Activated naive CD8-positive, alpha-beta T cell treated with anti-CD3 and anti-CD28 coated beads for 36 hours (primary cell): ENCODE measurements around the gene BLOC1S1. TPM values are rescaled to one million over a fixed set of nuclear protein-coding genes. Genes with fewer than 3 reads are reported as not detected.

Source experiments
- DNase-seq: peaks from one replicate; pipeline ENCODE4 v3.0.0; 2021
- H3K27ac Mint-ChIP-seq: one replicate; pipeline ENCODE4 v1.8.0; 2022; ENCODE audit warnings: mild to moderate bottlenecking, moderate library complexity, mixed read lengths
- H3K27me3 Mint-ChIP-seq: one replicate; pipeline ENCODE4 v1.8.0; 2022; ENCODE audit warnings: mild to moderate bottlenecking, mixed read lengths
- H3K36me3 Mint-ChIP-seq: one replicate; pipeline ENCODE4 v1.8.0; 2021; ENCODE audit warnings: mild to moderate bottlenecking, mixed read lengths
- H3K4me1 Mint-ChIP-seq: one replicate; pipeline ENCODE4 v1.8.0; 2021; ENCODE audit warnings: mixed read lengths
- H3K4me3 Mint-ChIP-seq: one replicate; pipeline ENCODE4 v1.8.0; 2022; ENCODE audit warnings: mild to moderate bottlenecking, moderate library complexity, mixed read lengths
- H3K9me3 Mint-ChIP-seq: one replicate; pipeline ENCODE4 v1.8.0; 2022; ENCODE audit warnings: mixed read lengths
- total RNA-seq, 2 experiments: library from RNA; stranded (reverse); gene quantifications; one replicate each; pipeline ENCODE4 v1.2.3, GENCODE V29; 2021

BLOC1S1 gene
- total RNA-seq = 10 to 100 TPM; 81.9 to 88.4 TPM

- Mint-ChIP-seq H3K27ac (peak within 1 kb of the TSS; percentile 93), H3K9me3 (no peaks in the 10 kb centered on the region), H3K36me3 (peaks cover 4% of the 10 kb centered on the region), H3K4me1 (peaks cover 30% of the 10 kb centered on the region), H3K4me3 (peak within 1 kb of the TSS; percentile 92), H3K27me3 (peaks cover 7% of the 10 kb centered on the region)
- DNase-seq = peak; percentile 95
These were observed at the start of gene BLOC1S1 for GRCh38 chr12:55715833-55716581. BLOC1S1 (plus strand) TSS chr12:55716046; CDS start chr12:55716052, 6 bp downstream.

- H3K27me3 Mint-ChIP-seq = peaks cover under 1% of the 10 kb centered on the region
- no peak overlapping the region for H3K4me3 Mint-ChIP-seq
- DNase-seq = no peak
- H3K4me1 Mint-ChIP-seq = peaks cover 3% of the 10 kb centered on the region
- H3K27ac Mint-ChIP-seq = no peak overlapping the region
- no peaks in the 10 kb centered on the region for H3K36me3 Mint-ChIP-seq
- H3K9me3 Mint-ChIP-seq = no peaks in the 10 kb centered on the region
These were observed 49.3 kb upstream of the BLOC1S1 start for GRCh38 chr12:55666508-55666907.

- peaks cover 3% of the 10 kb centered on the region for H3K4me1 Mint-ChIP-seq
- no peaks in the 10 kb centered on the region for H3K36me3 Mint-ChIP-seq
- no peaks in the 10 kb centered on the region for H3K27me3 Mint-ChIP-seq
- no peak for DNase-seq
- no peak overlapping the region for H3K27ac Mint-ChIP-seq
- H3K4me3 Mint-ChIP-seq = no peak overlapping the region
- no peaks in the 10 kb centered on the region for H3K9me3 Mint-ChIP-seq
These were observed 45.6 kb upstream of the BLOC1S1 start for GRCh38 chr12:55670276-55670675.

- peaks cover 4% of the 10 kb centered on the region for H3K27me3 Mint-ChIP-seq
- no peak overlapping the region for H3K27ac Mint-ChIP-seq
- no peak for DNase-seq
- H3K4me3 Mint-ChIP-seq = no peak overlapping the region
- H3K4me1 Mint-ChIP-seq = no peaks in the 10 kb centered on the region
- no peaks in the 10 kb centered on the region for H3K36me3 Mint-ChIP-seq
- no peaks in the 10 kb centered on the region for H3K9me3 Mint-ChIP-seq
These were observed 44.1 kb upstream of the BLOC1S1 start for GRCh38 chr12:55671746-55672145.

- Mint-ChIP-seq H3K9me3 (no peaks in the 10 kb centered on the region), H3K36me3 (no peaks in the 10 kb centered on the region), H3K27ac (peak overlapping the region; percentile 27), H3K4me1 (no peaks in the 10 kb centered on the region), H3K4me3 (no peak overlapping the region), H3K27me3 (peaks cover 4% of the 10 kb centered on the region)
- DNase-seq = no peak
These were observed 42.2 kb upstream of the BLOC1S1 start for GRCh38 chr12:55673638-55674037.

GRCh38 chr12:55675666-55676065 is 40.2 kb upstream of the BLOC1S1 start:
- DNase-seq = no peak
- Mint-ChIP-seq H3K4me1 (no peaks in the 10 kb centered on the region), H3K4me3 (no peak overlapping the region), H3K9me3 (no peaks in the 10 kb centered on the region), H3K36me3 (no peaks in the 10 kb centered on the region), H3K27me3 (peaks cover 16% of the 10 kb centered on the region), H3K27ac (no peak overlapping the region)

GRCh38 chr12:55676707-55677106 is 39.1 kb upstream of the BLOC1S1 start:
- H3K4me3 Mint-ChIP-seq = no peak overlapping the region
- no peaks in the 10 kb centered on the region for H3K9me3 Mint-ChIP-seq
- DNase-seq = no peak
- no peak overlapping the region for H3K27ac Mint-ChIP-seq
- peaks cover 7% of the 10 kb centered on the region for H3K4me1 Mint-ChIP-seq
- no peaks in the 10 kb centered on the region for H3K36me3 Mint-ChIP-seq
- H3K27me3 Mint-ChIP-seq = peaks cover 26% of the 10 kb centered on the region

GRCh38 chr12:55679691-55680090 is 36.2 kb upstream of the BLOC1S1 start:
- peaks cover 7% of the 10 kb centered on the region for H3K4me1 Mint-ChIP-seq
- H3K27ac Mint-ChIP-seq = no peak overlapping the region
- H3K27me3 Mint-ChIP-seq = peaks cover 34% of the 10 kb centered on the region
- DNase-seq = no peak
- no peaks in the 10 kb centered on the region for H3K9me3 Mint-ChIP-seq
- H3K4me3 Mint-ChIP-seq = no peak overlapping the region
- H3K36me3 Mint-ChIP-seq = no peaks in the 10 kb centered on the region

GRCh38 chr12:55681142-55682077 is 34.4 kb upstream of the BLOC1S1 start:
- H3K27me3 Mint-ChIP-seq = peaks cover 30% of the 10 kb centered on the region
- H3K27ac Mint-ChIP-seq = peak overlapping the region; percentile 66
- H3K4me3 Mint-ChIP-seq = no peak overlapping the region
- H3K9me3 Mint-ChIP-seq = no peaks in the 10 kb centered on the region
- no peaks in the 10 kb centered on the region for H3K36me3 Mint-ChIP-seq
- H3K4me1 Mint-ChIP-seq = peaks cover 7% of the 10 kb centered on the region
- DNase-seq = no peak

- Mint-ChIP-seq H3K27ac (no peak overlapping the region), H3K4me3 (no peak overlapping the region), H3K9me3 (no peaks in the 10 kb centered on the region), H3K4me1 (peaks cover 11% of the 10 kb centered on the region), H3K36me3 (no peaks in the 10 kb centered on the region), H3K27me3 (peaks cover 30% of the 10 kb centered on the region)
- DNase-seq = no peak
These were observed 33.6 kb upstream of the BLOC1S1 start for GRCh38 chr12:55682087-55682796.

GRCh38 chr12:55683676-55684075 is 32.2 kb upstream of the BLOC1S1 start:
- Mint-ChIP-seq H3K27me3 (peaks cover 30% of the 10 kb centered on the region), H3K4me1 (peaks cover 16% of the 10 kb centered on the region), H3K9me3 (no peaks in the 10 kb centered on the region), H3K4me3 (no peak overlapping the region), H3K36me3 (no peaks in the 10 kb centered on the region), H3K27ac (no peak overlapping the region)
- DNase-seq = no peak

- H3K4me1 Mint-ChIP-seq = peaks cover 16% of the 10 kb centered on the region
- H3K27me3 Mint-ChIP-seq = peaks cover 22% of the 10 kb centered on the region
- no peak for DNase-seq
These were observed 31.0 kb upstream of the BLOC1S1 start for GRCh38 chr12:55684761-55685370.

GRCh38 chr12:55685671-55686070 is 30.2 kb upstream of the BLOC1S1 start:
- no peak overlapping the region for H3K27ac Mint-ChIP-seq
- no peaks in the 10 kb centered on the region for H3K9me3 Mint-ChIP-seq
- H3K4me1 Mint-ChIP-seq = peaks cover 16% of the 10 kb centered on the region
- no peak overlapping the region for H3K4me3 Mint-ChIP-seq
- no peaks in the 10 kb centered on the region for H3K36me3 Mint-ChIP-seq
- no peak for DNase-seq
- peaks cover 18% of the 10 kb centered on the region for H3K27me3 Mint-ChIP-seq

More at GRCh38 chr12:55684761-55685370, 31.0 kb upstream of the BLOC1S1 start:
- Mint-ChIP-seq H3K27ac (no peak overlapping the region), H3K9me3 (no peaks in the 10 kb centered on the region), H3K4me3 (no peak overlapping the region), H3K36me3 (no peaks in the 10 kb centered on the region)

GRCh38 chr12:55686366-55687010 is 29.4 kb upstream of the BLOC1S1 start:
- Mint-ChIP-seq H3K9me3 (no peaks in the 10 kb centered on the region), H3K4me1 (peaks cover 10% of the 10 kb centered on the region), H3K36me3 (no peaks in the 10 kb centered on the region), H3K27ac (no peak overlapping the region), H3K27me3 (peaks cover 10% of the 10 kb centered on the region), H3K4me3 (no peak overlapping the region)
- DNase-seq = no peak
